SK-N-SH (cell line): ENCODE results near the gene SGCE. TPM values are rescaled to one million over a fixed set of nuclear protein-coding genes. Genes with fewer than 3 reads are reported as not detected.

Experiments
- CTCF ChIA-PET: fragments of 300-600, 350-600 bp; formaldehyde crosslinking; extraction: SDS; loops from one replicate; lab custom pipeline; 2021; lab: Yijun Ruan, JAX
- POLR2A ChIA-PET: fragments of 350-600 bp; sonication (Branson Sonifier 250); formaldehyde crosslinking; extraction: SDS; loops from one replicate; lab custom pipeline; 2020; ENCODE audit warnings: antibody characterized with exemption, inconsistent platforms; lab: Yijun Ruan, JAX
- DNase-seq: peaks from one replicate; pipeline ENCODE4 v3.0.0; 2012
- H2AFZ ChIP-seq: fragments of 200-600 bp; sonication (generic); 2 replicates; pipeline ENCODE4 v1.8.1; 2016; ENCODE audit warnings: antibody characterized with exemption, mild to moderate bottlenecking, low read depth
- H3F3A ChIP-seq: fragments of 200-600 bp; sonication (generic); replicated peaks from 2 replicates; pipeline ENCODE3; 2016; ENCODE audit warnings: antibody characterized with exemption, mild to moderate bottlenecking; ENCODE audit not compliant: insufficient read depth
- H3K27ac ChIP-seq, 2 experiments: fragments of 200-500 bp in 1 of 2; fragments of 200-600 bp in 1 of 2; sonication (Bioruptor generic) in 1 of 2; sonication (generic), shearing (Covaris generic) in 1 of 2; 2 replicates each; pipeline versions ENCODE4 v1.5.1 to v1.6.1; 2014 to 2016; ENCODE audit warnings: low read depth in 2 of 2, inconsistent platforms in 1 of 2, low read length in 1 of 2, mild to moderate bottlenecking in 1 of 2, mixed read lengths in 1 of 2
- H3K27me3 ChIP-seq: fragments of 200-600 bp; sonication (generic), shearing (Covaris generic); 2 replicates; pipeline ENCODE4 v1.6.1; 2016; ENCODE audit warnings: mixed run types; ENCODE audit not compliant: insufficient read depth
- H3K36me3 ChIP-seq, 2 experiments: fragments of 200-500 bp in 1 of 2; fragments of 200-600 bp in 1 of 2; sonication (Bioruptor generic) in 1 of 2; sonication (generic) in 1 of 2; replicated peaks in 1 of 2; 2 replicates each; pipeline versions ENCODE3 to v1.5.1; 2014 to 2016; ENCODE audit warnings: low read length in 1 of 2, mild to moderate bottlenecking in 1 of 2; ENCODE audit not compliant: insufficient read depth in 2 of 2, control insufficient read depth in 1 of 2
- H3K4me1 ChIP-seq, 2 experiments: fragments of 200-500 bp in 1 of 2; fragments of 200-600 bp in 1 of 2; sonication (Bioruptor generic) in 1 of 2; sonication (generic), shearing (Covaris generic) in 1 of 2; 2 replicates each; pipeline versions ENCODE4 v1.5.1 to v1.6.1; 2014 to 2016; ENCODE audit warnings: low read depth in 1 of 2, low read length in 1 of 2, mixed run types in 1 of 2; ENCODE audit not compliant: insufficient read depth in 2 of 2, control insufficient read depth in 1 of 2
- H3K4me2 ChIP-seq: fragments of 200-600 bp; sonication (generic), shearing (Covaris generic); 2 replicates; pipeline ENCODE4 v1.6.1; 2017; ENCODE audit warnings: mixed run types
- H3K4me3 ChIP-seq, 2 experiments: fragments of 200-500 bp in 1 of 2; fragments of 200-600 bp in 1 of 2; sonication (Bioruptor generic) in 1 of 2; sonication (generic), shearing (Covaris generic) in 1 of 2; 2 replicates each; pipeline versions ENCODE4 v1.5.1 to v1.8.1; 2014 to 2016; ENCODE audit warnings: low read depth in 2 of 2, inconsistent platforms in 1 of 2, low read length in 1 of 2, mild to moderate bottlenecking in 1 of 2, mixed read lengths in 1 of 2, moderate library complexity in 1 of 2
- H3K79me2 ChIP-seq: fragments of 200-600 bp; sonication (generic); 2 replicates; pipeline ENCODE4 v1.8.1; 2017; ENCODE audit warnings: mild to moderate bottlenecking; ENCODE audit not compliant: insufficient read depth
- H3K9ac ChIP-seq: fragments of 200-600 bp; sonication (generic); 2 replicates; pipeline ENCODE4 v1.6.1; 2017; ENCODE audit warnings: mixed run types
- H3K9me2 ChIP-seq: fragments of 200-600 bp; sonication (generic); 2 replicates; pipeline ENCODE4 v1.6.1; 2017; ENCODE audit warnings: mixed run types
- H3K9me3 ChIP-seq: fragments of 200-600 bp; sonication (generic); 2 replicates; pipeline ENCODE4 v1.6.1; 2017; ENCODE audit warnings: mixed run types, mild to moderate bottlenecking, moderate library complexity
- H4K20me1 ChIP-seq: fragments of 200-600 bp; sonication (generic); 2 replicates; pipeline ENCODE4 v1.6.1; 2017; ENCODE audit warnings: mild to moderate bottlenecking, mixed run types; ENCODE audit not compliant: insufficient read depth
- CHD2 ChIP-seq: fragments of 150-350 bp; IDR thresholded peaks from 2 replicates; pipeline ENCODE4 v1.6.1; 2018; ENCODE audit warnings: low read length; ENCODE audit not compliant: partially characterized antibody
- FOXM1 ChIP-seq: IDR thresholded peaks from 2 replicates; pipeline ENCODE4 v1.4.0; 2012; ENCODE audit warnings: low read depth, mild to moderate bottlenecking
- GATA2 ChIP-seq: sonication (generic); formaldehyde crosslinking; IDR thresholded peaks from 2 replicates; pipeline ENCODE4 v1.5.0; 2020; ENCODE audit warnings: mild to moderate bottlenecking, missing genetic modification reagents
- MXI1 ChIP-seq: IDR thresholded peaks from 2 replicates; pipeline ENCODE4 v1.6.1; 2012; ENCODE audit warnings: mild to moderate bottlenecking, low read depth, low read length, improper control_type of control experiment
- PBX3 ChIP-seq: IDR thresholded peaks from 2 replicates; pipeline ENCODE4; 2012
- RFX5 ChIP-seq: IDR thresholded peaks from 2 replicates; pipeline ENCODE4 v1.6.1; 2012; ENCODE audit warnings: mild to moderate bottlenecking, improper control_type of control experiment, low read length
- TAF1 ChIP-seq: IDR thresholded peaks from 2 replicates; pipeline ENCODE4 v1.6.1; 2012; ENCODE audit warnings: low read depth, mild to moderate bottlenecking, low read length, moderate library complexity, borderline replicate concordance
- WGBS: methylation state at CpG from one replicate; pipeline ENCODE4 v1.1.6; 2017; ENCODE audit warnings: low lambda C conversion rate; 5-methylcytosine and 5-hydroxymethylcytosine counted together
- polyA plus RNA-seq, 3 experiments: library from polyadenylated mRNA; depleted of rRNA; stranded (reverse); fragments of >200 nt; gene quantifications; 2 replicates each; pipeline ENCODE4 v1.2.3, GENCODE V29; 2012

Gene SGCE
- polyA plus RNA-seq, 1 of the 3 experiments (the other 2 are of a cell fraction): 69.5 TPM

GRCh38 chr7:94643771-94644545 is 12.0 kb downstream of the SGCE start (continued):
- peak; percentile 60; the same call in 1 of the 2 replicates for TF ChIP-seq PBX3
- TF ChIP-seq CHD2: no peak
- no peak for TF ChIP-seq RFX5
- TF ChIP-seq GATA2 (CRISPR knock-in tag): no peak

- POLR2A ChIA-PET: no interaction called here
- Histone ChIP-seq H4K20me1 (peaks cover 6% of the 10 kb centered on the region; the same call in 1 of the 2 replicates), H3K4me1 (peaks cover 2 to 29% of the 10 kb centered on the region in 2 experiments; a peak in 2 of 4 replicates), H3K36me3 (peaks cover 8 to 12% of the 10 kb centered on the region in 2 experiments), H3K4me2 (no peak overlapping the region), H2AFZ (no peak overlapping the region), H3K79me2 (peaks cover 56% of the 10 kb centered on the region), H3K27me3 (no peaks in the 10 kb centered on the region), H3F3A (peaks cover 9% of the 10 kb centered on the region), H3K4me3 (no peak overlapping the region)
- 93% methylated on average over 2 of the region's 2 CpGs for WGBS
- CTCF ChIA-PET: interaction anchor here (0.9 to 2.1 kb wide), 3 partner anchors 11 to 208 kb away, joined by 3 to 6 read pairs (median 3); no protein-coding TSS in a partner anchor
- DNase-seq: no peak
- no peak for TF ChIP-seq FOXM1
- TF ChIP-seq MXI1: no peak
- TF ChIP-seq RFX5: no peak
- no peak for TF ChIP-seq PBX3
- TF ChIP-seq, all 33 proteins: peak for 0
- no peaks in the 10 kb centered on the region for H3K9me2 ChIP-seq
- H3K27ac ChIP-seq: peak overlapping the region in 1 of 2 experiments; percentile 27; a peak in 3 of 4 replicates
- H3K9ac ChIP-seq: no peak overlapping the region
- no peaks in the 10 kb centered on the region for H3K9me3 ChIP-seq
These were observed 12.9 kb downstream of the SGCE start for GRCh38 chr7:94642838-94643653.

GRCh38 chr7:94639384-94639783 is 16.5 kb downstream of the SGCE start:
- no peak for DNase-seq
- Histone ChIP-seq H3K4me2 (no peak overlapping the region), H3K79me2 (peaks cover 22% of the 10 kb centered on the region; the same call in 1 of the 2 replicates), H2AFZ (no peak overlapping the region), H3K36me3 (peaks cover 10 to 22% of the 10 kb centered on the region in 2 experiments), H3K27me3 (no peaks in the 10 kb centered on the region), H4K20me1 (no peaks in the 10 kb centered on the region), H3F3A (peaks cover 6% of the 10 kb centered on the region), H3K4me3 (no peak overlapping the region), H3K4me1 (peaks cover 0 to 29% of the 10 kb centered on the region in 2 experiments; a peak in 2 of 4 replicates), H3K9me3 (no peaks in the 10 kb centered on the region), H3K27ac (no peak overlapping the region), H3K9me2 (no peaks in the 10 kb centered on the region), H3K9ac (no peak overlapping the region)
- CTCF ChIA-PET: interaction anchor here (1.0 to 1.7 kb wide), 2 partner anchors 10 to 16 kb away, joined by 3 to 4 read pairs; partner anchors contain the start of gene SGCE
- TF ChIP-seq TAF1: no peak
- POLR2A ChIA-PET: no interaction called here
- WGBS: 90% methylated on average over 1 of the region's 1 CpG
